ENCODE measurements around the gene STARD3NL. TPM values are rescaled to one million over a fixed set of nuclear protein-coding genes. Genes with fewer than 3 reads are reported as not detected.
A peak's percentile ranks its signal among the peaks of the same experiment; 100 is the strongest.
"Not testable (repeated sequence)": the region's sequence is repeated elsewhere in the genome, so short reads cannot be mapped to it uniquely, and the experiment has no call there.

STARD3NL gene
- polyA plus RNA-seq, 4 donors, result 29.5 to 39.4 (median 35.2) TPM

DNA sequence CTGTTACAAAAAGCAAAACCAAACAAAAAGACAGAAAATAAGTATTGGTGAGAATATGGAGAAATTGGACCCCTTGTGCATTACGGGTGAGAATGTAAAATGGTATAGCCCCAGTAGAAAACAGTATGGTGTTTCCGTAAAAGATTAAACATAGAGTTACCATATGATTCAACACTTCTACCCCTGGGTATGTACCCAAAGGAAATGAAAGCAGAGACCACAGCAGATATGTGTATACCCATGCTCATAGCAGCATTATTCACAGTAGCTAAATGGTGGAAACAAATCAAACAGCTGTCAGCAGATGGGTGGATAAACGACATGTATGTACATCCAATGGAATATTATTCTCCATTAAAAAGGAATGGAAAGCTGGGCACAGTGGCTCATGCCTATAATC lies 42.4 kb downstream of the STARD3NL start:
- FAIRE-seq (no peak), DNase-seq (peak in 1 of 2 donors; percentile 32)
- WGBS, 3 donors, result 69 to 78% (median 70%) methylated on average over 3 of the region's 3 CpGs
- Histone ChIP-seq H3K27me3 (ENCODE audit: control insufficient read depth in 3 of 3, insufficient read depth in 3 of 3, low read length in 3 of 3) (no peaks in the 10 kb centered on the region), H3K27ac (ENCODE audit: low read depth in 1 of 3, low read length in 2 of 3) (peak overlapping the region in 2 of 3 donors; percentile 33 to 39), H3K4me3 (ENCODE audit: low read depth in 1 of 3, low read length in 3 of 3) (no peak overlapping the region), H3K4me1 (ENCODE audit: control insufficient read depth in 3 of 3, insufficient read depth in 2 of 3, low read depth in 1 of 3, low read length in 2 of 3) (peaks cover 0 to 7% (median 2%) of the 10 kb centered on the region in 3 donors), H3K36me3 (ENCODE audit: control insufficient read depth in 3 of 3, insufficient read depth in 2 of 3, low read depth in 1 of 3, low read length in 3 of 3) (peaks cover 0 to 18% (median 11%) of the 10 kb centered on the region in 3 donors), H3K9me3 (ENCODE audit: control insufficient read depth in 2 of 2, insufficient read depth in 1 of 2, low read depth in 1 of 2, low read length in 1 of 2) (no peaks in the 10 kb centered on the region)

DNA sequence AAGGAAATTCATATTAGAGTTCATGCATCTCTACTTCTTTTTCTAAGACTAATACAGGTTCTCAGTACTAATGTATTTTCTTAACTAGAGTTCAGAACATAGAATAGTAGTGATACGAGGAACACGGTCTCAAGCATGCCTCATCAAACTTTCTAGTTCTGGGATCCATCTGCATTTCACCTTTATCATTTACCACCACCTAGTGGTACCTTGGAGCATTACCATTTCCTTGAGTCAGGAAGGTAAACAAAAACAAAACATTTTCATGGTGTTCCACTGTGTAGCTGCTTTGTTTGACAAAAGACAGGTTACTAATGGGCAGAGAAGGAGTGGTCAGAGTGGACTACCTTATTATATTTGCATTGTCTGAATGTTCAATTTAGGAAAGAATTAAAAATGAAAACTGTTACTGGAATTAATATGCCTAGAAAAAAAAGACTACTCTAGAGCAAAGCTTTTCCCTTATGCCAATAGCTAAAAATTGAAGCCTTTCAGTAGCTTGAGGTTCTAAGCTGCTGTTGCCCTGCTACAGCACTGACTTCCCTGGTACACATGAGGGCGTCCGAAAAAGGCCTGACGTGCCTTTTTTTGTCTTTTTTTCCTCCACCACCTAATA lies 44.5 kb downstream of the STARD3NL start:
- DNase-seq, result peak; percentile 70 to 83
- no peak overlapping the region for H3K4me3 ChIP-seq (ENCODE audit: low read depth in 1 of 3, low read length in 3 of 3)
- peaks cover 0 to 18% (median 6%) of the 10 kb centered on the region in 3 donors for H3K36me3 ChIP-seq (ENCODE audit: control insufficient read depth in 3 of 3, insufficient read depth in 2 of 3, low read depth in 1 of 3, low read length in 3 of 3)
- FAIRE-seq, result peak; percentile 72
- no peaks in the 10 kb centered on the region for H3K27me3 ChIP-seq (ENCODE audit: control insufficient read depth in 3 of 3, insufficient read depth in 3 of 3, low read length in 3 of 3)
- no peak overlapping the region for H3K27ac ChIP-seq (ENCODE audit: low read depth in 1 of 3, low read length in 2 of 3)
- H3K4me1 ChIP-seq (ENCODE audit: control insufficient read depth in 3 of 3, insufficient read depth in 2 of 3, low read depth in 1 of 3, low read length in 2 of 3), result no peaks in the 10 kb centered on the region
- H3K9me3 ChIP-seq (ENCODE audit: control insufficient read depth in 2 of 2, insufficient read depth in 1 of 2, low read depth in 1 of 2, low read length in 1 of 2), result no peaks in the 10 kb centered on the region
- 56 to 60% (median 58%) methylated on average over 5 of the region's 5 CpGs for WGBS, 3 donors

DNA sequence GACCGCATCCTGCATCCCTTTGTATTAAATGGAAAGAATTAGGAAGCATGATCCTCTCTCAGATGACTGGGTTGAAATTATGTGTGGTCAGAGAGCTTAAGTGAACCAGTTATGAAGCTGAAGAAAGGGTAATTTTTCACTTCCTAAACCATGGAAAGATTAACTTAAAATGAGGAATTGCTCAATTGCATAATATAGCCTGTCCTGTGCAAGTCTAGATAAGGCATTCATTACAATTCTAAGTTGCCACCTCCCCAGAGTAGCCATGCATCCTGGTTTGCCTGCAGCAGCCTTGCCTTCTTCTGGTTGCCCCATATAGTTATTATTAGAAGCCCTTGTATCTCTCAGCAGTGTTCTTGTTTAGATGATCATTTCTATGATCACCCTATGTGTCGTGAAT lies 45.3 kb downstream of the STARD3NL start:
- 90 to 91% (median 91%) methylated on average over 2 of the region's 2 CpGs for whole genome bisulfite sequencing, 3 donors
- Histone ChIP-seq H3K4me3 (ENCODE audit: low read depth in 1 of 3, low read length in 3 of 3) (no peak overlapping the region), H3K9me3 (ENCODE audit: control insufficient read depth in 2 of 2, insufficient read depth in 1 of 2, low read depth in 1 of 2, low read length in 1 of 2) (no peaks in the 10 kb centered on the region), H3K27me3 (ENCODE audit: control insufficient read depth in 3 of 3, insufficient read depth in 3 of 3, low read length in 3 of 3) (no peaks in the 10 kb centered on the region), H3K4me1 (ENCODE audit: control insufficient read depth in 3 of 3, insufficient read depth in 2 of 3, low read depth in 1 of 3, low read length in 2 of 3) (no peaks in the 10 kb centered on the region), H3K27ac (ENCODE audit: low read depth in 1 of 3, low read length in 2 of 3) (no peak overlapping the region), H3K36me3 (ENCODE audit: control insufficient read depth in 3 of 3, insufficient read depth in 2 of 3, low read depth in 1 of 3, low read length in 3 of 3) (peaks cover 0 to 19% (median 7%) of the 10 kb centered on the region in 3 donors)
- DNase-seq (no peak), FAIRE-seq (no peak)

DNA sequence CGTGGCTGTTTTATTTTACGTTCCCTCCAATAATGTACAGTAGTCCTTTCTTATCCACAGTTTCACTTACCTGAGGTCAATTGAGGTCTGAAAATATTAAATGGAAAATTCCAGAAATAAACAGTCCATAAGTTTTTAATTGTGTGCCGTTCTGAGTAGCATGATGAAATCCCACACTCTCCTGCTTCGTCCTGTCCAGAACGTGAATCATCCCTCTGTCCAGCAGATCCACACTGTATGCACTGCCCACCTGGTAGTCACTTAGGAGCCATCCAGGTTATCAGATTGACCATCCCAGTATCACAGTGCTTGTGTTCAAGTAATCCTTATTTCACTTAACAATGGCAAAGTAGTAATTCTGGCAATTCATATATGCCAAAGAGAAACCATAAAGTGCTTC lies 46.3 kb downstream of the STARD3NL start:
- peak overlapping the region in 1 of 3 donors; percentile 66 for H3K27ac ChIP-seq (ENCODE audit: low read depth in 1 of 3, low read length in 2 of 3)
- 85 to 94% (median 86%) methylated on average over 5 of the region's 5 CpGs for WGBS, 3 donors
- no peaks in the 10 kb centered on the region for H3K27me3 ChIP-seq (ENCODE audit: control insufficient read depth in 3 of 3, insufficient read depth in 3 of 3, low read length in 3 of 3)
- DNase-seq, result no peak
- no peaks in the 10 kb centered on the region for H3K4me1 ChIP-seq (ENCODE audit: control insufficient read depth in 3 of 3, insufficient read depth in 2 of 3, low read depth in 1 of 3, low read length in 2 of 3)
- H3K4me3 ChIP-seq (ENCODE audit: low read depth in 1 of 3, low read length in 3 of 3), result no peak overlapping the region
- peaks cover 0 to 19% (median 10%) of the 10 kb centered on the region in 3 donors for H3K36me3 ChIP-seq (ENCODE audit: control insufficient read depth in 3 of 3, insufficient read depth in 2 of 3, low read depth in 1 of 3, low read length in 3 of 3)
- H3K9me3 ChIP-seq (ENCODE audit: control insufficient read depth in 2 of 2, insufficient read depth in 1 of 2, low read depth in 1 of 2, low read length in 1 of 2), result no peaks in the 10 kb centered on the region
- FAIRE-seq, result no peak

DNA sequence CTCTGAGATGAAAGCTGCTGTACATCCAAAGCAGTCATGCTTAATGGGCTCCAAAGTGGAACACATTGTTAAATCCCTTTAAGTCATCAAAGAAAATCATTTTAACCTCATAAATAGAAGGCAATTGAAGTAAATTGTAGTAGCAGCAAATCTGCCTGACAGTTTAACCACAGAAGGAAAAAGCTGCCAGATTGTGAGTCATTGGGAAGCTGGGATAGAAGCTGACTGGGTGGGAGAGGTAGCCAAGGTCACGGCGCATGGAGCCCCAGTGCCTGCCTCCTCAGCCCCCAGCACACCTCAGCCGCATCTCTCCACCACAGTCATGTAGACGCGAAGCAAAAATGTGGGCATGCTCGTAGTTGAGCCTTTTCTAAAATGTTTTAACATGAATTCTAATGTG lies 51.3 kb downstream of the STARD3NL start:
- Histone ChIP-seq H3K27ac (ENCODE audit: low read depth in 1 of 3, low read length in 2 of 3) (peak overlapping the region in 2 of 3 donors; percentile 46 to 57), H3K27me3 (ENCODE audit: control insufficient read depth in 3 of 3, insufficient read depth in 3 of 3, low read length in 3 of 3) (no peaks in the 10 kb centered on the region), H3K4me1 (ENCODE audit: control insufficient read depth in 3 of 3, insufficient read depth in 2 of 3, low read depth in 1 of 3, low read length in 2 of 3) (no peaks in the 10 kb centered on the region), H3K36me3 (ENCODE audit: control insufficient read depth in 3 of 3, insufficient read depth in 2 of 3, low read depth in 1 of 3, low read length in 3 of 3) (peaks cover 3 to 22% (median 9%) of the 10 kb centered on the region in 3 donors), H3K9me3 (ENCODE audit: control insufficient read depth in 2 of 2, insufficient read depth in 1 of 2, low read depth in 1 of 2, low read length in 1 of 2) (no peaks in the 10 kb centered on the region), H3K4me3 (ENCODE audit: low read depth in 1 of 3, low read length in 3 of 3) (no peak overlapping the region)
- no peak for FAIRE-seq
- WGBS, 3 donors, result 92 to 99% (median 93%) methylated on average over 6 of the region's 6 CpGs
- no peak for DNase-seq

DNA sequence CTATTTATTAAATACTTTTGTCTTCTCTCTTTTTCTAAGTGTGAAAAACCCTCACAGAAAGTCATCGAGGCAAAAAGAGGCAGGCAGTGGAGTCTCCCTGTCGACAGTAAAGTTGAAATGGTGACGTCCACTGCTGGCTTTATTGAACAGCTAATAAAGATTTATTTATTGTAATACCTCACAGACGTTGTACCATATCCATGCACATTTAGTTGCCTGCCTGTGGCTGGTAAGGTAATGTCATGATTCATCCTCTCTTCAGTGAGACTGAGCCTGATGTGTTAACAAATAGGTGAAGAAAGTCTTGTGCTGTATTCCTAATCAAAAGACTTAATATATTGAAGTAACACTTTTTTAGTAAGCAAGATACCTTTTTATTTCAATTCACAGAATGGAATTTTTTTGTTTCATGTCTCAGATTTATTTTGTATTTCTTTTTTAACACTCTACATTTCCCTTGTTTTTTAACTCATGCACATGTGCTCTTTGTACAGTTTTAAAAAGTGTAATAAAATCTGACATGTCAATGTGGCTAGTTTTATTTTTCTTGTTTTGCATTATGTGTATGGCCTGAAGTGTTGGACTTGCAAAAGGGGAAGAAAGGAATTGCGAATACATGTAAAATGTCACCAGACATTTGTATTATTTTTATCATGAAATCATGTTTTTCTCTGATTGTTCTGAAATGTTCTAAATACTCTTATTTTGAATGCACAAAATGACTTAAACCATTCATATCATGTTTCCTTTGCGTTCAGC lies 52.0 kb downstream of the STARD3NL start:
- Histone ChIP-seq H3K36me3 (ENCODE audit: control insufficient read depth in 3 of 3, insufficient read depth in 2 of 3, low read depth in 1 of 3, low read length in 3 of 3) (peaks cover 3 to 22% (median 8%) of the 10 kb centered on the region in 3 donors), H3K4me1 (ENCODE audit: control insufficient read depth in 3 of 3, insufficient read depth in 2 of 3, low read depth in 1 of 3, low read length in 2 of 3) (no peaks in the 10 kb centered on the region), H3K27me3 (ENCODE audit: control insufficient read depth in 3 of 3, insufficient read depth in 3 of 3, low read length in 3 of 3) (no peaks in the 10 kb centered on the region), H3K4me3 (ENCODE audit: low read depth in 1 of 3, low read length in 3 of 3) (no peak overlapping the region), H3K27ac (ENCODE audit: low read depth in 1 of 3, low read length in 2 of 3) (peak overlapping the region in 1 of 3 donors; percentile 57), H3K9me3 (ENCODE audit: control insufficient read depth in 2 of 2, insufficient read depth in 1 of 2, low read depth in 1 of 2, low read length in 1 of 2) (no peaks in the 10 kb centered on the region)
- DNase-seq, result no peak
- FAIRE-seq, result no peak
- WGBS, 3 donors, result 85 to 95% (median 87%) methylated on average over 6 of the region's 6 CpGs

DNA sequence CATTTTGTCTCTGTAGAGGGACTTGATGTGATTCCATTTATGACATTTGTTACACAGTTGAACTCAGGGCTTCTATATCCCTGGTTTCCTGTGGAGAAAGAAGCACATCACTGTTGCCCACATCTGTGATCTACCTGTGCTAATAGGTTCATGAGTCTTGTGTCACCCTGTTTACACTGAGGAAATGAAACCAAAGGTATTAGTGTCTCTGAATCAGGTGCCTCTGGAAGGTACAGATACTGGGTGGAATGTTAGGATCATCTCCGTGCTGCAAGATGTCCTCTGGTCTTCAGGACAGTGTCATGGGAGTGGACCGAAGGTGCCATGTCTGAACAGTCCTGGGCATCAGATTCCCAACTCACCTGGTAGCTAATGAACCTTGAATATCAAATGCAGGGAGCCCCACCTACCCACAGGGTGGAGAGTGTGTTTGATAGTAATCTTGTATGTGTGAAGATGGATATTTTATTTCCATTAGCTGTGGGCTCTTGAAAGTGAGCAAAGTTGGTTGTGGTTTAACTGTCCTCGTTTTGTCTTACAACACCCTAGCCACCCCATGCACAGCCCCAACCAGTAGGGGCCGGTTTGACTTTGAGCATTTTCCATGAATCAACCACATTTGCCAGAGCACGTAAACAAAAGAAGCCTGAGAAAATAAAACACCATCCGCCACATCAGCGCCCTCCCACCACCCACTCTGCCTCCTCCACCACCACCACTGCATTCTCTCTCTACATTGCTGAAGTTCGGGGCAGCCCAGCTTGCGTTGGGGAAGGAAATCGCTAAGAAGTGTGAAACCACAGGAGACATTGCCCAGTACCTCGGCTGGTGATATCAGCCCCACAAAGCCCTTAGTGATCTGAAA lies 54.7 kb downstream of the STARD3NL start:
- no peaks in the 10 kb centered on the region for H3K9me3 ChIP-seq (ENCODE audit: control insufficient read depth in 2 of 2, insufficient read depth in 1 of 2, low read depth in 1 of 2, low read length in 1 of 2)
- DNase-seq, result peak; percentile 9 to 77
- WGBS, 3 donors, result 64 to 87% (median 73%) methylated on average over 11 of the region's 11 CpGs
- no peaks in the 10 kb centered on the region for H3K4me1 ChIP-seq (ENCODE audit: control insufficient read depth in 3 of 3, insufficient read depth in 2 of 3, low read depth in 1 of 3, low read length in 2 of 3)
- H3K4me3 ChIP-seq (ENCODE audit: low read depth in 1 of 3, low read length in 3 of 3), result no peak overlapping the region
- peaks cover 3 to 16% (median 8%) of the 10 kb centered on the region in 3 donors for H3K36me3 ChIP-seq (ENCODE audit: control insufficient read depth in 3 of 3, insufficient read depth in 2 of 3, low read depth in 1 of 3, low read length in 3 of 3)
- H3K27ac ChIP-seq (ENCODE audit: low read depth in 1 of 3, low read length in 2 of 3), result peak overlapping the region in 2 of 3 donors; percentile 51 to 68
- no peaks in the 10 kb centered on the region for H3K27me3 ChIP-seq (ENCODE audit: control insufficient read depth in 3 of 3, insufficient read depth in 3 of 3, low read length in 3 of 3)
- no peak for FAIRE-seq

DNA sequence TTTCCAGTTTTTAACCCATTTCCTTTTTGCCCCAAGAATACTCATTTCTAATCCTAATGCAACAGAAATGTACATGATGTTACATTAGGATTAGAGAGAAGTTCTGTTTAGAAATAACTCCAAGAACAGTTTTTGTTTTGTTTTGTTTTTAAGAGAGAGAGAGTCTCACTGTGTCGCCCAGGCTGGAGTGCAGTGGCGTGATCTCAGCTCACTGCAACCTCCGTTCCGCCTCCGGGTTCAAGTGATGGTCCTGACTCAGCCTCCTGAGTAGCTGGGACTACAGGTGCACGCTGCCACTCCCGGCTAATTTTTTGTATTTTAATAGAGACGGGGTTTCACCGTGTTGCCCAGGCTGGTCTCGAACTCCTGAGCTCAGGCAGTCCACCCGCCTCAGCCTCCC lies 56.7 kb downstream of the STARD3NL start:
- H3K36me3 ChIP-seq (ENCODE audit: control insufficient read depth in 3 of 3, insufficient read depth in 2 of 3, low read depth in 1 of 3, low read length in 3 of 3); H3K4me1 ChIP-seq (ENCODE audit: control insufficient read depth in 3 of 3, insufficient read depth in 2 of 3, low read depth in 1 of 3, low read length in 2 of 3); H3K27me3 ChIP-seq (ENCODE audit: control insufficient read depth in 3 of 3, insufficient read depth in 3 of 3, low read length in 3 of 3); FAIRE-seq; H3K4me3 ChIP-seq (ENCODE audit: low read depth in 1 of 3, low read length in 3 of 3); DNase-seq; H3K9me3 ChIP-seq (ENCODE audit: control insufficient read depth in 2 of 2, insufficient read depth in 1 of 2, low read depth in 1 of 2, low read length in 1 of 2); H3K27ac ChIP-seq (ENCODE audit: low read depth in 1 of 3, low read length in 2 of 3): not testable (repeated sequence)
- WGBS, 3 donors, result 83 to 91% (median 84%) methylated on average over 11 of the region's 11 CpGs

Measured in small intestine (tissue), 7 donors.